22Rv1 (cell line): ENCODE measurements around the gene LGALS7.
"Not testable (repeated sequence)": the region's sequence is repeated elsewhere in the genome, so short reads cannot be mapped to it uniquely, and the experiment has no call there.

Experiments used
- H3K27ac ChIP-seq: fragments of 450-650 bp; 2 replicates; pipeline ENCODE4 v1.5.1; 2017
- CTCF ChIP-seq: fragments of 450-650 bp; IDR thresholded peaks from 2 replicates; pipeline ENCODE4 v1.5.1; 2017; ENCODE audit warnings: mild to moderate bottlenecking
- ZFX ChIP-seq: fragments of 450-650 bp; IDR thresholded peaks from 2 replicates; pipeline ENCODE4 v1.6.1; 2017; ENCODE audit warnings: antibody characterized with exemption, borderline replicate concordance

LGALS7 gene

GRCh38 chr19:38813323-38813722, 40.0 kb upstream of the LGALS7 start:
- TF ChIP-seq CTCF (no peak), ZFX (no peak)
- H3K27ac ChIP-seq: peak overlapping the region; percentile 50

GRCh38 chr19:38812841-38813320, 39.6 kb upstream of the LGALS7 start, which contains the start of gene LGALS4:
LGALS4 (minus strand) TSS chr19:38812945; CDS start chr19:38812886, 59 bp downstream.
- no peak for TF ChIP-seq CTCF
- no peak for TF ChIP-seq ZFX
- H3K27ac ChIP-seq: peak within 1 kb of the TSS; percentile 50

- no peak for TF ChIP-seq ZFX
- H3K27ac ChIP-seq: peak overlapping the region; percentile 50
Measured at GRCh38 chr19:38812009-38812840, 38.9 kb upstream of the LGALS7 start.

- H3K27ac ChIP-seq: no peak overlapping the region
- TF ChIP-seq ZFX (no peak), CTCF (no peak)
Measured at GRCh38 chr19:38809592-38810252, 36.4 kb upstream of the LGALS7 start.

GRCh38 chr19:38808741-38809140, 35.4 kb upstream of the LGALS7 start:
- TF ChIP-seq ZFX (no peak), CTCF (no peak)

GRCh38 chr19:38807374-38808098, 34.2 kb upstream of the LGALS7 start:
- H3K27ac ChIP-seq: not testable (repeated sequence)

More at GRCh38 chr19:38808741-38809140, 35.4 kb upstream of the LGALS7 start:
- H3K27ac ChIP-seq: no peak overlapping the region

GRCh38 chr19:38806371-38806770, 33.1 kb upstream of the LGALS7 start:
- no peak overlapping the region for H3K27ac ChIP-seq
- TF ChIP-seq ZFX (no peak), CTCF (no peak)
